ENCODE measurements around the gene GLTPD2. TPM values are rescaled to one million over a fixed set of nuclear protein-coding genes. Genes with fewer than 3 reads are reported as not detected.
A peak's percentile ranks its signal among the peaks of the same experiment; 100 is the strongest.

GLTPD2 gene
- total RNA-seq = not detected in 2 replicates

GRCh38 chr17:4788807-4789700 is at the start of gene GLTPD2:
GLTPD2 (plus strand) TSS chr17:4788964; CDS start chr17:4789012, 48 bp downstream.
- peak within 1 kb of the TSS; percentile 74 for H3K27ac ChIP-seq (ENCODE audit: low read depth, low read length)
- H3K36me3 ChIP-seq (ENCODE audit: insufficient read depth, low read length) = no peaks in the 10 kb centered on the region
- peak within 1 kb of the TSS; percentile 76 for H2AFZ ChIP-seq (ENCODE audit: low read length)
- peak; percentile 88 for DNase-seq (ENCODE audit: insufficient read length, low spot score, missing footprints)
- peak within 1 kb of the TSS; percentile 82 for H3K4me2 ChIP-seq (ENCODE audit: insufficient read depth, low read length)
- peak within 1 kb of the TSS; percentile 79 for H3K4me3 ChIP-seq (ENCODE audit: insufficient read depth, low read length)
- H3K79me2 ChIP-seq (ENCODE audit: insufficient read depth, low read length) = no peaks in the 10 kb centered on the region
- no peaks in the 10 kb centered on the region for H3K9me3 ChIP-seq (ENCODE audit: low read depth, low read length)
- no peaks in the 10 kb centered on the region for H4K20me1 ChIP-seq (ENCODE audit: insufficient read depth, low read length)
- peaks cover 30% of the 10 kb centered on the region for H3K4me1 ChIP-seq (ENCODE audit: insufficient read depth, low read length)
- no peak for TF ChIP-seq CTCF (IDR thresholded peaks at IDR 0.05; ENCODE audit: extremely low read depth, low read depth, low read length)
- peaks cover 19% of the 10 kb centered on the region for H3K27me3 ChIP-seq (ENCODE audit: insufficient read depth, low read length)

GRCh38 chr17:4739122-4740024 is 49.4 kb upstream of the GLTPD2 start, which contains the start of the genes CXCL16 and ZMYND15:
CXCL16 (minus strand) TSS chr17:4739928; CDS start chr17:4739339, 589 bp downstream.
ZMYND15 (plus strand) TSS chr17:4739833; CDS start chr17:4740549, 716 bp downstream.
- Histone ChIP-seq H4K20me1 (ENCODE audit: insufficient read depth, low read length) (no peaks in the 10 kb centered on the region), H3K9me3 (ENCODE audit: low read depth, low read length) (no peaks in the 10 kb centered on the region), H3K27ac (ENCODE audit: low read depth, low read length) (peak within 1 kb of the TSS; percentile 41), H3K4me1 (ENCODE audit: insufficient read depth, low read length) (peaks cover 16% of the 10 kb centered on the region), H3K4me2 (ENCODE audit: insufficient read depth, low read length) (peak within 1 kb of the TSS; percentile 92), H3K36me3 (ENCODE audit: insufficient read depth, low read length) (no peaks in the 10 kb centered on the region), H2AFZ (ENCODE audit: low read length) (peak within 1 kb of the TSS; percentile 94), H3K79me2 (ENCODE audit: insufficient read depth, low read length) (no peaks in the 10 kb centered on the region), H3K4me3 (ENCODE audit: insufficient read depth, low read length) (peak within 1 kb of the TSS; percentile 86), H3K27me3 (ENCODE audit: insufficient read depth, low read length) (peaks cover 16% of the 10 kb centered on the region)
- no peak for TF ChIP-seq CTCF (IDR thresholded peaks at IDR 0.05; ENCODE audit: extremely low read depth, low read depth, low read length)
- DNase-seq (ENCODE audit: insufficient read length, low spot score, missing footprints) = peak; percentile 98

GRCh38 chr17:4740025-4740351 is 48.8 kb upstream of the GLTPD2 start:
- peaks cover 16% of the 10 kb centered on the region for H3K27me3 ChIP-seq (ENCODE audit: insufficient read depth, low read length)
- H3K79me2 ChIP-seq (ENCODE audit: insufficient read depth, low read length) = no peaks in the 10 kb centered on the region
- H3K9me3 ChIP-seq (ENCODE audit: low read depth, low read length) = no peaks in the 10 kb centered on the region
- H4K20me1 ChIP-seq (ENCODE audit: insufficient read depth, low read length) = no peaks in the 10 kb centered on the region
- TF ChIP-seq CTCF (IDR thresholded peaks at IDR 0.05; ENCODE audit: extremely low read depth, low read depth, low read length) = no peak
- peak overlapping the region; percentile 92 for H3K4me2 ChIP-seq (ENCODE audit: insufficient read depth, low read length)
- peak overlapping the region; percentile 86 for H3K4me3 ChIP-seq (ENCODE audit: insufficient read depth, low read length)
- no peak overlapping the region for H3K27ac ChIP-seq (ENCODE audit: low read depth, low read length)
- DNase-seq (ENCODE audit: insufficient read length, low spot score, missing footprints) = peak; percentile 83
- H2AFZ ChIP-seq (ENCODE audit: low read length) = peak overlapping the region; percentile 94
- peaks cover 16% of the 10 kb centered on the region for H3K4me1 ChIP-seq (ENCODE audit: insufficient read depth, low read length)
- no peaks in the 10 kb centered on the region for H3K36me3 ChIP-seq (ENCODE audit: insufficient read depth, low read length)

Measured in osteoblast (primary cell).